HepG2 (cell line): ENCODE data around the gene SLC9A9.

Experiments used
- TAF1 ChIP-seq: sonication (generic); formaldehyde crosslinking; IDR thresholded peaks from 2 replicates; pipeline ENCODE4 v1.4.0; 2020; ENCODE audit warnings: missing genetic modification reagents
- YY1 ChIP-seq: IDR thresholded peaks from 2 replicates; pipeline ENCODE4 v1.6.1; 2011; ENCODE audit warnings: low read length, low read depth, moderate library complexity, mild to moderate bottlenecking; ENCODE audit not compliant: insufficient read depth, insufficient replicate concordance
- ZNF510 ChIP-seq: sonication (generic); formaldehyde crosslinking; IDR thresholded peaks from 2 replicates; pipeline ENCODE4 v1.4.0; 2020; ENCODE audit warnings: low read depth, mild to moderate bottlenecking, missing genetic modification reagents
- TF ChIP-seq, protein P1 (sequence below): sonication (generic); formaldehyde crosslinking; conservative IDR thresholded peaks from 2 replicates; pipeline ENCODE4 v1.8.0; 2022; ENCODE audit warnings: mild to moderate bottlenecking, moderate library complexity, missing genetic modification reagents

DNA sequence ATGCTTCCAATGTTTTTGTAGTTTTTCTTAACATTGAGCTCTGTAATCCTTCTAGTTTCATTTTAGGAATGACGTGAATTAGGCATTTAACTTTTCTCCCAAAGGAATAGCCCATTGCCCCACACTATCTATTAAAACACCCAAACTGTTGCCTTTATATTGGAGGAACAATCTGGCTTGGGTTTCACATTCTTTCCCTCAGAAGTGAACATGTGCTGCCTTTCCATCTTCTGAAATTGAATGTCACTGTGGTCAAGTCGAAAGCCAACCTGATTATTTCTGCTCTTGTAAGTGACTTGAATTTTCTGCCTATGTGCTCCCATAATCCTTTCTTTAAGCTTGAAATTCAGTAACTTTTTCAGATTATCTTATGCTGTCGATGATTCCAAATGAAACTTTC lies 214.5 kb downstream of the SLC9A9 start:
- TF ChIP-seq, protein P1, sequence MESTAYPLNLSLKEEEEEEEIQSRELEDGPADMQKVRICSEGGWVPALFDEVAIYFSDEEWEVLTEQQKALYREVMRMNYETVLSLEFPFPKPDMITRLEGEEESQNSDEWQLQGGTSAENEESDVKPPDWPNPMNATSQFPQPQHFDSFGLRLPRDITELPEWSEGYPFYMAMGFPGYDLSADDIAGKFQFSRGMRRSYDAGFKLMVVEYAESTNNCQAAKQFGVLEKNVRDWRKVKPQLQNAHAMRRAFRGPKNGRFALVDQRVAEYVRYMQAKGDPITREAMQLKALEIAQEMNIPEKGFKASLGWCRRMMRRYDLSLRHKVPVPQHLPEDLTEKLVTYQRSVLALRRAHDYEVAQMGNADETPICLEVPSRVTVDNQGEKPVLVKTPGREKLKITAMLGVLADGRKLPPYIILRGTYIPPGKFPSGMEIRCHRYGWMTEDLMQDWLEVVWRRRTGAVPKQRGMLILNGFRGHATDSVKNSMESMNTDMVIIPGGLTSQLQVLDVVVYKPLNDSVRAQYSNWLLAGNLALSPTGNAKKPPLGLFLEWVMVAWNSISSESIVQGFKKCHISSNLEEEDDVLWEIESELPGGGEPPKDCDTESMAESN, result no peak
- TF ChIP-seq YY1 (no peak), TAF1 (CRISPR knock-in tag) (no peak), ZNF510 (CRISPR knock-in tag) (no peak)
